Suprapubic skin (tissue), 4 donors: ENCODE results near the gene MYL4.

ENCODE experiments used
- CTCF ChIP-seq, 2 donors: fragments of 200-600 bp in 1 of 2; fragments of 450-650 bp in 1 of 2; sonication (generic) in 1 of 2; IDR thresholded peaks; one replicate each; pipeline ENCODE4 v1.5.1; 2016 to 2019; ENCODE audit warnings: antibody characterized with exemption in 2 of 2, mild to moderate bottlenecking in 1 of 2, moderate library complexity in 1 of 2
- POLR2A ChIP-seq, 2 donors: fragments of 450-650 bp; IDR thresholded peaks; one replicate each; pipeline ENCODE4 v1.6.1; 2017; ENCODE audit warnings: antibody characterized with exemption in 2 of 2, mild to moderate bottlenecking in 2 of 2, moderate library complexity in 2 of 2
- POLR2AphosphoS5 ChIP-seq, 3 donors: sonication (generic); formaldehyde crosslinking; IDR thresholded peaks; one replicate each; pipeline ENCODE4 v1.6.1; 2017; ENCODE audit warnings: antibody characterized with exemption in 3 of 3

DNA sequence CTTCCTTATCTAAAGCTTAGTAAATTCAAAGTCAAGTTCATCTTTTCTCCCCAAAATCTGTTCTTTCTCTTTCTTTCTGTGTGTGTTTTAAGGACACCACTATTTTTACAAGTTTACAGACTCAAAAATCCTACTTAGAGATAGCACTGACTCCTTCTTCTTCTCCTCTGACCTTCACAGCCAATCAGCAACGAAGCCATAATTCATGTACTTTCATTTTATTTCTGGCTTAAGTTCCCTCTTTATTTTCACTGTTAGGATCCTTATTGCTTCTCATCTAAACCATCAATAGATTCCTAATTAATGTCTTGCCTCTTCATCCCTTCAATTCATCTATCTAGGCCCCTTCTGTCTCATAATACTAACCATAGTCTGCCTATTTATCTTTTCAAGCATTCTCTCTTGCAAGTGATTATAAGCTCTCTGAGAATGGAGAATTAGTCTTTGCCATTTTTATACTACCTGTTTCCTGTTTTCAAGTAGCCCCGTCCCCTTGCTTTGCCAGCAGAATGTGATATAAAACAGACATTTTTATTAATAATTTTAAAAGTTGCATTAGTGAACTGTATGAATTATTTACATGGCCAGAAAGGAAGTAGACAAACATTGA, 47.0 kb upstream of the MYL4 start:
- TF ChIP-seq CTCF (IDR thresholded peaks at IDR 0.05): no peak
- TF ChIP-seq POLR2AphosphoS5 (IDR thresholded peaks at IDR 0.05): no peak
- TF ChIP-seq POLR2A (IDR thresholded peaks at IDR 0.05): no peak
